Choroid plexus epithelial cell (primary cell): Measurements from ENCODE around the gene RAB11FIP3.
"Not testable (repeated sequence)": the region's sequence is repeated elsewhere in the genome, so short reads cannot be mapped to it uniquely, and the experiment has no call there.

Source experiments
- DNase-seq: peaks from one replicate; pipeline ENCODE4 v3.0.0-alpha.2; 2010; ENCODE audit warnings: low read depth
- H3K4me3 ChIP-seq: 2 replicates; pipeline ENCODE4 v1.5.1; 2011; ENCODE audit warnings: low read depth, mild to moderate bottlenecking, control low read depth, low read length, moderate library complexity
- TF ChIP-seq, protein P1 (sequence below): conservative IDR thresholded peaks from 2 replicates; pipeline ENCODE4 v1.5.1; 2011; ENCODE audit warnings: low read depth, mild to moderate bottlenecking, control low read depth, inconsistent platforms, low read length, moderate library complexity

The RAB11FIP3 gene

DNA sequence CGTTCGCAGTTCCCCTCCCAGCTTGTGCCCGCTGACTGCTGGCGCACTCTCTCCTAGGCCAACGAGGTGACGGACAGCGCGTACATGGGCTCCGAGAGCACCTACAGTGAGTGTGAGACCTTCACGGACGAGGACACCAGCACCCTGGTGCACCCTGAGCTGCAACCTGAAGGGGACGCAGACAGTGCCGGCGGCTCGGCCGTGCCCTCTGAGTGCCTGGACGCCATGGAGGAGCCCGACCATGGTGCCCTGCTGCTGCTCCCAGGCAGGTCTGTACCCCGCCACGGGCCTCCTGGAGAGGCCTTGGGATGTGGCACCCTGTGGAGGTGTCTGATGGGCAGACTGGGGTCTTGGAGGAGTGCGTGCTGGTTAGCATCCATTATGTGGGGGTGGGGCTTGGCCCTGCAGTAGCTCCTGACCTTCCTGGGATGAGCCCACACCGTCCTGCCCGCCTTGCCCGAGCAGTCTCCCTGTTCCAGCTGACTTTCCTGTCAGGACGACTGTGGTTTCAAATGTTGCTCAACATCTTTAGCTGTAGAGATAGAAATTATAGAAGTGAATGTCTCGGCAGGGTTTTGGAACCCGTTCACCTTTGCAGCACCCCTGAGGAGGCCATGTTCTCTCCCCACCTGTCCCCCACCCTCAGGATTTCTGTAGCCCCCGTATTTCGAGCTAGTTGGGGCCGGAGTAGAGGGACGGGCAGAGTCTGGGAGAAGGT, 57.2 kb downstream of the RAB11FIP3 start:
- no peak overlapping the region for H3K4me3 ChIP-seq
- TF ChIP-seq, protein P1, sequence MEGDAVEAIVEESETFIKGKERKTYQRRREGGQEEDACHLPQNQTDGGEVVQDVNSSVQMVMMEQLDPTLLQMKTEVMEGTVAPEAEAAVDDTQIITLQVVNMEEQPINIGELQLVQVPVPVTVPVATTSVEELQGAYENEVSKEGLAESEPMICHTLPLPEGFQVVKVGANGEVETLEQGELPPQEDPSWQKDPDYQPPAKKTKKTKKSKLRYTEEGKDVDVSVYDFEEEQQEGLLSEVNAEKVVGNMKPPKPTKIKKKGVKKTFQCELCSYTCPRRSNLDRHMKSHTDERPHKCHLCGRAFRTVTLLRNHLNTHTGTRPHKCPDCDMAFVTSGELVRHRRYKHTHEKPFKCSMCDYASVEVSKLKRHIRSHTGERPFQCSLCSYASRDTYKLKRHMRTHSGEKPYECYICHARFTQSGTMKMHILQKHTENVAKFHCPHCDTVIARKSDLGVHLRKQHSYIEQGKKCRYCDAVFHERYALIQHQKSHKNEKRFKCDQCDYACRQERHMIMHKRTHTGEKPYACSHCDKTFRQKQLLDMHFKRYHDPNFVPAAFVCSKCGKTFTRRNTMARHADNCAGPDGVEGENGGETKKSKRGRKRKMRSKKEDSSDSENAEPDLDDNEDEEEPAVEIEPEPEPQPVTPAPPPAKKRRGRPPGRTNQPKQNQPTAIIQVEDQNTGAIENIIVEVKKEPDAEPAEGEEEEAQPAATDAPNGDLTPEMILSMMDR, result no peak

DNA sequence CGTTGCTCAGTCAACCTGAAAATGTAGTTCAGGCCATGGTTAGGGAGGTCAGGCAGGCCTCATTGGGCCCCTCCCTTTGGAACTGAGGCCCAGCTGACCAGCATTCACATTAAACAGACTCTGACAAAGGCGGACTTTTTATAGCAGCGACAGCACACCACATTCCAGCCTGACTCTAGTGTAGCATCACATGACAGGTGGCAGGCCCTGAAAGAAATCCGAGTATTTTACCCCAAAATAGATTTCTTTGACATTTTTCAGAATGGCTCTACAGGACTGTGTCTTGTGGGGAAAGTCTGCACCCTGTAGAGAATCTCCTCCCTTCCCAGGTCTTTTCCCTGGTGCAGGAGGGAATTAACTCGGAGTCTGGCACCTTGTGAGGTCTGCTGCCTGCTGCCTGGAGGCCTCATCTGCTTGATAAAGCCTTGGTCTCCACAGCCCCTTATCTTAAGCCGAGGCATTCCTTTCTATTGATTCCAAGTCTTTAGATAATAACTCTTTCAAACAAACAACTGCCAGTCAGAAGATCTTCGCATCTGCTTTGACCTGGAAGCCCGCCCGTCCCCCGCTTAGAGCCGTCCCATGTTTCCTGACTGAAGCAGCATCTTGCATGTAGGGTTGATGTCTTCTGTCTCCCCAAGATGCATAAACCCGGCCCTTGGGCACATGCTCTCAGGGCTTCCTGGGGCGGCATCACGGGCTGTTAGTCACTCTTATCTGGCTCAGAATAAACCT, 58.1 kb downstream of the RAB11FIP3 start:
- no peak overlapping the region for H3K4me3 ChIP-seq
- peak; percentile 35 for DNase-seq
- TF ChIP-seq, protein P1, result no peak

More for the DNA sequence above, 57.2 kb downstream of the RAB11FIP3 start:
- no peak for DNase-seq

DNA sequence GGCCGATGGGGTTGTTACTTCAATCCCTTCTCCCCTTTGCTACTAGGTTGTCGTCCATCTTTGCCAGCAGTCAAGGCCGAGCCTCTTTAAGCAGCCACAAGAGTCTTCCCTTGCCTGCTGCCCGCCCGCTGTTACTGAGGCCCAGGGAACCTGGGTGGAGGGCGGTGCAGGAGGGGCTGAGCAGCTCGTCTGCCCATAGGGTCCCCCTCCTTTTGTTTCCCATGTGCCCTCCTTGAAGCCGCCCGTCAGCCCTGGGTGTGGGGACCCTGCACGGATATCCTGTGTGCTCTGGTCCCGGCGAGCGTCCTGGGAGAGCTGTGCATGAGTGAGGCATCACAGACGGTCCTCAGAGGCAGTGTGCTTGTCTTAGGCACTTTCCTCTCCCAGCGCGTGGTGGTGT, 64.2 kb downstream of the RAB11FIP3 start:
- DNase-seq, result no peak
- TF ChIP-seq, protein P1, result no peak
- H3K4me3 ChIP-seq, result no peak overlapping the region

DNA sequence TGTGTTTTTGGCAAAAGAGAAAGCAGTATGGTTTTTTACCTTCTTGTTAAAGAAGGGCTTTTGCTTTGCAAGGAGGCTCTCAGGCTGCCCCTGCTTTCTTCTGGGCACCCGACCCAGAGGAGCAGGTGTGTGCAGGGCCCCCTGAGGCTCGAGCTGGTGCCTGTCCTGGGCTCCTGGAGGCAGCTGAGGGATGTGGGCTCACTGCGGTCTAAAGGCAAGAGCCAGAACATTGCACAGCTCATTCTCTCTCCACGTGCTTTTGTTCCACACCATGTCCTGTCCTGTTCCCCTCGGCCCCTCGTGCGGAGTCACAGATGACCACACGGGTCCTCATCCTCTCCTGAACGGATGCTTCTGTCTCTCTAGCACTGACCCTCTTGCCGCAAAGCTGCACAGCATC, 65.3 kb downstream of the RAB11FIP3 start:
- TF ChIP-seq, protein P1, result no peak
- no peak overlapping the region for H3K4me3 ChIP-seq
- no peak for DNase-seq

DNA sequence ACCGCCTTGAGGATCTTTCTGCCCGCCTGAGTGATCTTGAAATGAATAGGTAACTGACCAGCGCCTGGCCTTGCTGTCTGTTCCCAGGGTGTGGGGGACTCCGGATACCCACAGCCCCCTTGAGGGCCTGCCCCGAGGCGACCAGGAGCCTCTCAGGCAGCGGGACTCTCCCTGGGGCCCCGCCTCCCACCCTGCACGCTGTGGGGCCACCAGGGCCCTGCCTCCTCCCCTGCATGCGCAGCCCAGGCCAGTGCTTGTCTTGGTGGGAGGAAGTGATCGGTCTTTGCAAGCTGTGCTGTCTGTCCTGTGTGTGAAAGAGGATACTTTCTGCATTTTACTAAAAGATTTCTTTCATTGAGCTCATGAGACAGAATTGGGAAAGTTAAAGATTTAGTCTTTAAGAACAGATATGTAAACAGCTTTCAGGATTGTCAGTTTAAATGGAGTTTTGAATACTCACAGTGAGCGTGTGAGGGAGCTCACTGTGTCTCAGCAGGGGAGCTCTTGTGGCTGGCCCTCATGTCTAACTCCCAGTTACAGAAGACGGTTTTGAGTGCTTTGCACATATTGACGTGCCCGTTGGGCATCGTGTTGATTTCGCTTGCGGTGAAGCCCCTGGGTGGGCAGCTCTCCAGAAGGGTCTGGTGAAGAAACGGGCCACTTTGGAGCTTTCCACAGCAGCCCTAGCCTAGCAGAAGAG, 65.9 kb downstream of the RAB11FIP3 start:
- TF ChIP-seq, protein P1, result no peak
- DNase-seq, result peak; percentile 37
- H3K4me3 ChIP-seq, result no peak overlapping the region

GRCh38 chr16:492211-492875, 66.9 kb downstream of the RAB11FIP3 start:
- H3K4me3 ChIP-seq, result no peak overlapping the region
- no peak for DNase-seq
- TF ChIP-seq, protein P1, result no peak

- not testable (repeated sequence) for H3K4me3 ChIP-seq, DNase-seq
Observed at GRCh38 chr16:494676-495075, 69.2 kb downstream of the RAB11FIP3 start.
